CD4-positive, alpha-beta T cell (primary cell): Measurements from ENCODE around the gene VAV1. TPM values are rescaled to one million over a fixed set of nuclear protein-coding genes. Genes with fewer than 3 reads are reported as not detected.

ENCODE experiments used
- ATAC-seq: fragments of 200-7000 bp; cut with Tn5 transposase; one replicate; pipeline ENCODE4 v1.10.0; 2022; ENCODE audit warnings: mild to moderate bottlenecking; ENCODE audit not compliant: poor library complexity
- CTCF ChIA-PET: fragments of 350-600 bp; sonication (Branson Sonifier 250); formaldehyde crosslinking; loops from one replicate; lab custom pipeline; 2021; ENCODE audit warnings: antibody characterized with exemption, inconsistent platforms; lab: Charles Lee
- POLR2A ChIA-PET: fragments of 350-600 bp; sonication (Branson Sonifier 250); formaldehyde crosslinking; loops from one replicate; lab custom pipeline; 2021; ENCODE audit warnings: antibody characterized with exemption, inconsistent platforms; lab: Charles Lee
- DNase-seq, 14 experiments: peaks; one replicate each; pipeline ENCODE4 v3.0.0-alpha.2; 2013 to 2020; ENCODE audit warnings: mixed read lengths in 2 of 14
- H3K27ac ChIP-seq, 2 donors: one replicate each; pipeline versions ENCODE4 v1.5.1 to v1.7.0; 2013; ENCODE audit warnings: low read length in 2 of 2, low read depth in 1 of 2, mild to moderate bottlenecking in 1 of 2
- H3K27me3 ChIP-seq, 2 experiments: 1 replicate in 1 of 2; 2 replicates in 1 of 2; pipeline versions ENCODE4 v1.6.1 to v1.7.0; 2013; ENCODE audit warnings: low read length in 2 of 2, control low read depth in 1 of 2, mild to moderate bottlenecking in 1 of 2, moderate library complexity in 1 of 2; ENCODE audit not compliant: insufficient read depth in 2 of 2, control insufficient read depth in 1 of 2
- H3K36me3 ChIP-seq: one replicate; pipeline ENCODE4 v1.6.1; 2013; ENCODE audit warnings: low read length, control low read depth; ENCODE audit not compliant: insufficient read depth
- H3K4me1 ChIP-seq: one replicate; pipeline ENCODE4 v1.6.1; 2013; ENCODE audit warnings: low read length, control low read depth; ENCODE audit not compliant: insufficient read depth
- H3K4me3 ChIP-seq: one replicate; pipeline ENCODE4 v1.5.1; 2013; ENCODE audit warnings: mild to moderate bottlenecking, low read length, moderate library complexity
- H3K9me3 ChIP-seq, 2 experiments: 1 replicate in 1 of 2; 2 replicates in 1 of 2; pipeline versions ENCODE4 v1.6.1 to v1.7.0; 2013; ENCODE audit warnings: low read length in 2 of 2, mild to moderate bottlenecking in 2 of 2, control low read depth in 1 of 2, moderate library complexity in 1 of 2; ENCODE audit not compliant: control insufficient read depth in 1 of 2, insufficient read depth in 1 of 2
- H3K27ac Mint-ChIP-seq: one replicate; pipeline ENCODE4 v1.8.0; 2020; ENCODE audit warnings: mixed read lengths
- H3K27me3 Mint-ChIP-seq: one replicate; pipeline ENCODE4 v1.8.0; 2021; ENCODE audit warnings: mixed read lengths
- H3K36me3 Mint-ChIP-seq: one replicate; pipeline ENCODE4 v1.8.0; 2021; ENCODE audit warnings: low read depth, mixed read lengths
- H3K4me1 Mint-ChIP-seq: one replicate; pipeline ENCODE4 v1.8.0; 2021; ENCODE audit warnings: low read depth, mixed read lengths
- H3K4me3 Mint-ChIP-seq: one replicate; pipeline ENCODE4 v1.8.0; 2020; ENCODE audit warnings: mild to moderate bottlenecking, mixed read lengths
- H3K9me3 Mint-ChIP-seq: one replicate; pipeline ENCODE4 v1.8.0; 2020; ENCODE audit warnings: mixed read lengths
- intact Hi-C, 2 experiments: fragments of 100-400 bp; cut with DNase I in 1 of 2; cut with micrococcal nuclease in 1 of 2; formaldehyde crosslinking; loops; one replicate each; pipeline versions ENCODE4 v1.15.1 to v1.9.0; 2023 to 2025; cut with DNase I, micrococcal nuclease
- total RNA-seq, 174 experiments: library from RNA in 2 of 174; stranded (reverse) in 2 of 174; gene quantifications; one replicate each; pipeline ENCODE4 v1.2.3 and lab custom pipeline; 2021 to 2026
- TF ChIP-seq, protein P1 (sequence below): fragments of 200-600 bp; IDR thresholded peaks from one replicate; pipeline ENCODE4 v1.8.0; 2022; ENCODE audit warnings: antibody characterized with exemption, mild to moderate bottlenecking

VAV1 gene
- total RNA-seq, 2 experiments from 2014 or later = 70.0 to 70.1 TPM

DNA sequence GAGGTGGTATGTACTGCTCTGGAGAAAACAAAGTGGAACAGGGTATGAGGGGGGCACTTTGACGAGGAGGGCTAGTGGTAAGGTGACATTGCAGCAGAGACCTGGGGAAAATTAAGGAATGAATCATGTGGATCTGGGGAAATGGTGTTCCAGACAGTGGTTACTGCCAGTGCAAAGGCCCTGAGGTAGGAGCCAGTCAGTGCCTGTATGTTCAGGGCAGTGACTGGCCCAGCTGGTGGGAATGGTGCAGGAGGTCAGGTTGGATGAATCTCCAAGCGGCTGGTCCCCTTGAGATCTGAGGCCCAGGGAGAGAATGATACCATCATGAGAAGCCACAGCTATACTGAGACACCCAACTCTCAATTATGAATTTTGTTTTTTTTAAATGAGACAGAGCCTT lies 4.9 kb downstream of the VAV1 start:
- CTCF ChIA-PET = no interaction called here
- POLR2A ChIA-PET = interaction anchor here (1.7 kb wide), 1 partner anchor 23 kb away, joined by 5 read pairs; no protein-coding TSS in a partner anchor
- H3K4me1 ChIP-seq = peaks cover 54% of the 10 kb centered on the region
- no peaks in the 10 kb centered on the region for H3K9me3 Mint-ChIP-seq
- DNase-seq (no peak), ATAC-seq (no peak)
- H3K4me3 ChIP-seq = no peak overlapping the region
- no peaks in the 10 kb centered on the region for H3K27me3 Mint-ChIP-seq
- no peaks in the 10 kb centered on the region for H3K27me3 ChIP-seq
- intact Hi-C loops = no loop called here
- H3K4me3 Mint-ChIP-seq = peak overlapping the region; percentile 46
- no peaks in the 10 kb centered on the region for H3K9me3 ChIP-seq
- no peak overlapping the region for H3K27ac ChIP-seq
- peak overlapping the region; percentile 67 for H3K27ac Mint-ChIP-seq
- TF ChIP-seq, protein P1, sequence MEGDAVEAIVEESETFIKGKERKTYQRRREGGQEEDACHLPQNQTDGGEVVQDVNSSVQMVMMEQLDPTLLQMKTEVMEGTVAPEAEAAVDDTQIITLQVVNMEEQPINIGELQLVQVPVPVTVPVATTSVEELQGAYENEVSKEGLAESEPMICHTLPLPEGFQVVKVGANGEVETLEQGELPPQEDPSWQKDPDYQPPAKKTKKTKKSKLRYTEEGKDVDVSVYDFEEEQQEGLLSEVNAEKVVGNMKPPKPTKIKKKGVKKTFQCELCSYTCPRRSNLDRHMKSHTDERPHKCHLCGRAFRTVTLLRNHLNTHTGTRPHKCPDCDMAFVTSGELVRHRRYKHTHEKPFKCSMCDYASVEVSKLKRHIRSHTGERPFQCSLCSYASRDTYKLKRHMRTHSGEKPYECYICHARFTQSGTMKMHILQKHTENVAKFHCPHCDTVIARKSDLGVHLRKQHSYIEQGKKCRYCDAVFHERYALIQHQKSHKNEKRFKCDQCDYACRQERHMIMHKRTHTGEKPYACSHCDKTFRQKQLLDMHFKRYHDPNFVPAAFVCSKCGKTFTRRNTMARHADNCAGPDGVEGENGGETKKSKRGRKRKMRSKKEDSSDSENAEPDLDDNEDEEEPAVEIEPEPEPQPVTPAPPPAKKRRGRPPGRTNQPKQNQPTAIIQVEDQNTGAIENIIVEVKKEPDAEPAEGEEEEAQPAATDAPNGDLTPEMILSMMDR = no peak
- H3K36me3 Mint-ChIP-seq = peaks cover 67% of the 10 kb centered on the region
- H3K36me3 ChIP-seq = peaks cover 52% of the 10 kb centered on the region
- peaks cover 63% of the 10 kb centered on the region for H3K4me1 Mint-ChIP-seq

DNA sequence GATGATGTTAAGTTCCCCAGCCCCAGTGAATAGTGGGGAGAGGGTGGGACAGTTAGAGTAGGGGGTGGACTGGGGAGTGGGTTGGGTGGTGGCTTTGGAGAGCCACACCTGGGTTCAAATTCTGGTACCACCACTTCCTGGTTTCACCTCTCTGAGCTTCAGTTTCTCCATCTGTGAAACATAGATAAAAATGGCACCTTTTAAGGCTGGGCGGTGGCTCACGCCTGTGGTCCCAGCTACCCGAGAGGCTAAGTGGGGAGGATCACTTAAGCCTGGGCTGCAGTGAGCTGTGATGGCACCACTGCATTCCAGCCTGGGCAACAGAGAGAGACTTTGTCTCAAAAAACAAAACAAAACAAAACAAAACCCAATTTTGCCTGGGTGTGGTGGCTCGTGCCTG lies 5.9 kb downstream of the VAV1 start:
- Mint-ChIP-seq H3K4me1 (peaks cover 62% of the 10 kb centered on the region), H3K36me3 (peaks cover 67% of the 10 kb centered on the region), H3K27ac (peak overlapping the region; percentile 67), H3K9me3 (no peaks in the 10 kb centered on the region), H3K27me3 (no peaks in the 10 kb centered on the region), H3K4me3 (peak overlapping the region; percentile 56)
- TF ChIP-seq, protein P1 = no peak
- ChIA-PET POLR2A (interaction anchor here (1.7 kb wide), 1 partner anchor 22 kb away, joined by 5 read pairs; no protein-coding TSS in a partner anchor), CTCF (interaction anchor here (1.1 kb wide), 1 partner anchor 11 kb away, joined by 3 read pairs; the partner anchor contains the start of gene SH2D3A)
- DNase-seq (no peak), ATAC-seq (no peak)
- intact Hi-C loops = no loop called here
- no peaks in the 10 kb centered on the region for H3K9me3 ChIP-seq
- H3K36me3 ChIP-seq = peaks cover 54% of the 10 kb centered on the region
- H3K27ac ChIP-seq = no peak overlapping the region
- no peaks in the 10 kb centered on the region for H3K27me3 ChIP-seq
- peaks cover 56% of the 10 kb centered on the region for H3K4me1 ChIP-seq
- no peak overlapping the region for H3K4me3 ChIP-seq

GRCh38 chr19:6779206-6779605 lies 6.7 kb downstream of the VAV1 start:
- no peaks in the 10 kb centered on the region for H3K27me3 ChIP-seq
- H3K9me3 Mint-ChIP-seq = no peaks in the 10 kb centered on the region
- H3K27ac ChIP-seq = no peak overlapping the region
- POLR2A ChIA-PET = interaction anchor here (1.5 kb wide), 1 partner anchor 22 kb away, joined by 5 read pairs; no protein-coding TSS in a partner anchor
- peaks cover 70% of the 10 kb centered on the region for H3K36me3 Mint-ChIP-seq
- H3K27me3 Mint-ChIP-seq = no peaks in the 10 kb centered on the region
- ATAC-seq = no peak
- DNase-seq = no peak
- H3K9me3 ChIP-seq = no peaks in the 10 kb centered on the region
- peaks cover 60% of the 10 kb centered on the region for H3K4me1 ChIP-seq
- H3K4me3 ChIP-seq = no peak overlapping the region
- intact Hi-C loops = no loop called here
- H3K36me3 ChIP-seq = peaks cover 57% of the 10 kb centered on the region
- peak overlapping the region; percentile 4 for H3K4me3 Mint-ChIP-seq
- peak overlapping the region; percentile 47 for H3K27ac Mint-ChIP-seq
- TF ChIP-seq, protein P1 = no peak
- H3K4me1 Mint-ChIP-seq = peaks cover 64% of the 10 kb centered on the region
- CTCF ChIA-PET = interaction anchor here (1.1 kb wide), 1 partner anchor 12 kb away, joined by 3 read pairs; the partner anchor contains the start of gene SH2D3A
